T-helper 2 cell (primary cell): ENCODE measurements around the gene COL4A1.

ENCODE experiments used
- DNase-seq, 5 experiments: peaks; one replicate each; pipeline versions ENCODE4 v3.0.0 to v3.0.0-alpha.2; 2012 to 2022

Gene COL4A1

DNA sequence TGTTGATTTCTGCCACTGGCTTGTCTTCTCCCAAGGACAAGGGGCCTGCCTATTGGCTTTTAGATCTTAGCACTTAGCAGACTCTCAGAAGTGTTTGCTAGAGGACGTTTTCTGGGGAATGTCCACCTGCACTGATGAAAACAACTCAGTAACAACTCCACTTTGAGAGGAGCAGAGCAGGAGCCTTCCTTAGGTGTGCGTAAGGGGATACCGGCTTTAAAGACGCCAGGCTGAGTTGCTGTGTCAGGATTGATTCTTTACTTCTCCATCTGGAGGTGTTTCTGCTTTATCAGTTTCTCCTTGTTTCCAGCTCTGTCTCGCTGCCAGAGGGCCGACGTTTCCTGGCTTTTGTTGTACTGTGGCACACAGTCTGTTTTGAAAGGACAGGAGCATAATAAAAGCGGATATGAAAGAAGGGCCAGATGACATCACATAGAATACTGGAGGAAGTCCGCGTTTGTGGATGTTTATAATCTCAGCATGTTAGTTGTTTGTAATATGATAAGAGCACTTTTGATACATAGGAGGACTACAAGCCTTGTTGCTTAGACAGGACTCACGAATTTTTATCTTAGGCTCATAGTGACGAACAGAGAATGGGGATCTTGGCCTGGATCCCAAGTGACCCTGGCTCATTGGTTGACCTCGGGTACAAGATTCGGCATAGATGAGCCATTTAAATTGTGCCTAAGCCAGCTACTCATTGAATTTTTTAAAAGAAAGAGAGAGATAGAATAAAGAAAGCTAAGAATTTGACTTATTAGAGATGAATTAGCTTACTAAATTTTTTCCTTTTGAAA lies 34.7 kb upstream of the COL4A1 start:
- DNase-seq, result no peak

DNA sequence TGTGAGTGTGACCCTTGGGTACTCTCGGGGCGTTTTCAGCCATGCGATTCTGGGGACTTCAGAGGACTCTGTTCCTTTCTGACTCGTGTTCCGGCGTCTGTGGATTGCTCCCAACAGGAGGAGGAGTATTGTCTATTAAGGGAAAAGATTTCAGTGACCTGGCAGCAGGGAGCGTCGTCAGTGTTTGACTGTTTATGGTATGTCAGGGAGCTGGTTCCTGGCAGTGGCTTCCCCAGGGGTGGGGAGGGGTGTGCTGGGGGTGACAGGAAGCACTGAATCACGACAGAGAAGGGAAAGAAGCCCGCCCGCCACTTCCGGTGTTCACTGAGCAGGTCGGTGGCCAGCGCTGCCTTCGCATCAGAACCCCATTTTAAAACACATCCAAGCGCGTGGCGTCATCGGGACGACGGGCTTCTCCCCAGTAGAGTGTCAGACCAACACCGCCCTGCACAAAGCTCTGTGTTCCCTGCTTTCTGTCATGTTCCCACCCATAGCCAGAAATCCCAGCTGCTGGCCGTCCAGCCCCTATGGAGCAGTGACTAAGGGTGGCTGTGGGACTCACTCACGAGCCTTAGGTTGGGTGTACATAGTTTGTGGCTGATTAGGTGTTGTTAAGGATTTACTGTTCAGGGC lies 34.0 kb upstream of the COL4A1 start:
- DNase-seq, result peak in 1 of 5 experiments; percentile 62

DNA sequence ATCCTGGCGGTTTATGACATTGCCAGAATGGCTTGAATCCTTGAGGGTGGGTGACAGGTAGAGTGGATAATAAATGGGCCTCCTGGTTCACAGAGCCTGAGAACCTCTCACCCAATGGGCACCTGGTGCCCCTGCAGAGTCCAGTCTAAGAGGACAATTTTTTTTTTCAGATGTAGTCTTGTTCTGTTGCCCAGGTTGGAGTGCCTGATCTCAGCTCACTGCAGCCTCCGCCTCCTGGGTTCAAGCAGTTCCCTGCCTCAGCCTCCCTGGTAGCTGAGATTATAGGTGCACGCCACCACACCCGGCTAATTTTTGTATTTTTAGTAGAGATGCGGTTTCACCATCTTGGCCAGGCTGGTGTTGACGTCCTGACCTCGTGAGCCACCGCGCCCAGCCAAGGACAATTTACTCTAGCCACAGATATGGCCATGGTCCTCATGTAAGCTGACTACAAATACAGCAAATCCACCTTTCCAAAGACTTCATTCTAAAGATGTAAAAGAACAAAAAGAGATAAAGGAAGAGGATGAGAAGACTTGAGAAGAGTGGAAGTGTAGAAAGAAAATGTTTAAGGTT lies 33.1 kb upstream of the COL4A1 start:
- DNase-seq, result no peak

DNA sequence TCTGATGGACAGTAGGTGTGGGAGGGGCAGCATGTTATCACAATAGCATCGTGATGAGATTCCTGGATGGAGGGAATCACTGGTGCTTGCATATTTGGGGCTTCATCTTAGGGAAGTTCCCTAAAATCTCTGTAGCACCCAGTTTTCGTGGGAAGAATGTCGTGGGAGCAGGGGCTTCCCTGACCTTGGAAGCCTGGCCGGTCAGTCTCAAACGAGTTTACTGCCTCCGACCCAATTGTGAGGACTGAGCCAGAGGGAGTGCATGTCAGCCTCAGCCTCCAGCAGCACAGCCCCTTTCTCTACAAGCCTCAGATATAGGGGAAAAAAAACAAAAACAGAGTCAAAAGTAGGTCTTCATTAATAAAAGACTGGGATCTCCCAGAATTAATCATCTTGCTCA lies 32.3 kb upstream of the COL4A1 start:
- DNase-seq, result no peak

DNA sequence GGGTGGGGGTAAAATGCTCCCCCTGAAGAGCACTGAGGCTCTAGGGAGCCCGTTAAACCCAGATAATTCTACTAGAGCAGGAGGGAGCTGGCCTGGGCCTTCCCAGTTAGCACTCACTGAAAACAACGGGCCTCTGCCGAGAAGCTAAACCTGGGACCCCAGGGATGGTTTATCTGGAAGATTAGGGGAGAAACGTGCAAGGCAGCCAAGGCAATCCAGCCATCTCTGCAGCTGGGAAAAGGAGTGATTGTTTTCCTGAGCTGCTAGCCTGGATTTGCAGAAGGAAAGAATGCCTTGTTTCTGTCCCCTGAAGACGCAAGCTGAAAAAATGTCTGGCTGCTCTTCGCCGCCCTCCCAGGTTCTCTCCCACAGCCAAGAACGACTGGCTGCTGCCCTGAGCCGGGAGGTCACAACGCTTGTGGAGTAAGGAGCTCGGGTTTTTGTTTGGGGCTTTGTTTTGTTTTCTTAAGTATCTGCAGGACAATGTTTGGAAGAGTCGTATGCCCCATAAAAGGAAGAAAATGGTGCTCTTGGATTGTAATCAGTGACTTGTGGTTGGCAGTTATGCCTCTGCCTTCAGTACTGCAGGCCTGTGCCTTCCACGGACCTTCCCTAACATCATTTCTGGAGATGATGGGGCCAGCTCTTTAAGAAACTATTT lies 31.6 kb upstream of the COL4A1 start:
- peak in 1 of 5 experiments; percentile 55 for DNase-seq

DNA sequence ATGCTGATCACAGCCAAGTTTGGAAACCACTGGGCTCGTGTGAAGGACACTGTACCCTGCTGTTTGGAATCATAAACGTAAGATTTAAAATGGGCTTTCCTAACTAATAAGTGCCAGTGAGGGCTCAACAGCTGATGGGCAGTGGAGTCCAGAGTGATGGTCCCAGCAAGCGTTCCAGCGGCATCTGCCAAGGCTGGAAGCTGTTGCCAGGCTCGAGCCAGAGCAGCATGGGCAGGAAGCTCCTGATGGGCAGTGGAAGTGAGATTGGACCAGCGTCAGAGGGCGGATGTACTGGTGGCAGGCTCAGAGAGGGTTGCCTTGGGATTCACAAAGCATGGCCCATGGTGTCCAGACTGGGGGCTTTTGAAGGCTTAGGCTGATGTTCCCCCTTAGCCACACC lies 30.3 kb upstream of the COL4A1 start:
- DNase-seq, result no peak

DNA sequence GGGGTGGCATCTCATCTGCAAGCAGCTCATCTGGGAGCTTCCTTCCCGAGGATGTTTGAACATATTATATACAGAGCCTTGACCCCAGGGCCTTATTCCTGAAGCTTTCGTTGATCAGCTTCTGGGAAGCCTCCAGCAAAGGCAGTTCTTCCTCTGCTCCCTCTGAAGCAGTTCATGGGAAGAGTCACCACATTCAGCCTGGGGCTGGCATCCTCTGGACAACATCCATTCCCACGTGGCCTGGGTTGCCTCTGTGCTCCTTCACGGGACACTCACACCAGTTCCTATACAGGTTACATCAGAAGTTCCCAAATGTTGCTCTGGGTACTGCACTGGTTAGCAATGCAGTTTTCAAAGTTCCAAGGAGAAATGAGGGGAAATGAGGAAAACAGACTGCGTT lies 29.7 kb upstream of the COL4A1 start:
- DNase-seq, result no peak

DNA sequence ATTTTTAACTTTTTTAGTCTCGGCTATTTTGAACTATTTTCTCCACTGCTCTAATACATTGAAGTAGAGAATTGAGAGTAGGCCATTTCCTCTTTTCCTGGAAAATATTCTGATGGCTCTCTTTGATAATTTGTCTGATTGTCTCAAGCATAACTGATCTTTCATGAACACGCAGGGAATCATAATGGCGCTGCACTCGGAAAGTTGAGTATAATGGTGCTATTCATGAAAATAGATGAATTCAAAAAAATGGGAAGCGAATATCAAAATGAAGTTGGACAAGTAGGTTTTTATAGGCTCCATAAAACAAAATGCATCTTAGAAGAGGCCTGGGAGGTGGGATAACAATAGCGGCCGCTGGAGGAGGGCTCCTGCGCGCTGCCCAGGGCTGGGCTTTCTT lies 29.2 kb upstream of the COL4A1 start:
- DNase-seq, result no peak

DNA sequence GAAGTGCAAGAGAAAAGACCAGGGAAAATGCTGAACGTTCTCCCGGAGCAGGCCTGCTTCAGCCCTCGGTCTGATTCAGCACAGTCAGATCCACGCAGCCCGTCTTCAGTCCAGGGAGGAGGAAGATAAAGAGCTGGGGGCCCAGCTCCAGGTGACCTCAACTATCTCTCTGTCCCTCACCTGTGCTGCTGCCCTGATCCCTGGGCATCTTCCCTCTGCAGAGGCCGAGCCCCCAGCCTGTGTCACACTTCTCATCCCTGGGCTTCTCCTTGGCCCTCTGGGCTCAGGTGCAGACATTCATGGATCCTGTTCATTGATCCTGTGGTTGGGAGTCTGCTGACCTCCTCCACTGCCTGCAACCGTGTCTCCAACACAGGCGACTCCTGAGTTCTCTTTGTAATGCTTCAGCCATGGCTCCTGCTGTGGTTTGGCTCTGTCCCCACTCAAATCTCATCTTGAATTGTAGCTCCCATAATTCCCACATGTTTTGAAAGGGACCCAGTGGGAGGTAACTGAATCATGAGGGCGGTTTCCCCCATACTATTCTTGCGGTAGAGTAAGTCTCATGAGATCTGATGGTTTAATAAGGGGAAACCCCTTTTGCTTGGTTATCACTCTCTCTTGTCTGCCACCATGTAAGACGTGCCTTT lies 28.0 kb upstream of the COL4A1 start:
- no peak for DNase-seq

DNA sequence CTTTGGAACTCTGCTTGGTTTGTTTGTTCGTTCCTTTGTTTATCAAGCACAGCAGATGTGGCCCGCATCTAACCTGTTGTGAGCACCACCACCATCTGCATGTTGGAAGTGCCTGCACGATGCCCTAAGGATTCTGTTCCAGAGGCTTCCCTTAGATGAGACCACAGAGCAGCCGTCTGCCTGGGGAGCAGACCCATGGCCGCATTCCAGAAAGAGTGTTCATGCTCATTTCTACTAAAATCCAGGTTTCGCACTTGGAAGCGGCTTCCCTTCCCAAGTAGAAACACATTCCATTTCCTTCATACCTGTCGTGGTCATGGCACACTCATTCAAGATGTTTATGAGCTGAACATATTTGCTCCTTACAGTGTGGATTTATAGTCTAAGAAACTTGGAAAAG lies 27.3 kb upstream of the COL4A1 start:
- DNase-seq, result no peak

DNA sequence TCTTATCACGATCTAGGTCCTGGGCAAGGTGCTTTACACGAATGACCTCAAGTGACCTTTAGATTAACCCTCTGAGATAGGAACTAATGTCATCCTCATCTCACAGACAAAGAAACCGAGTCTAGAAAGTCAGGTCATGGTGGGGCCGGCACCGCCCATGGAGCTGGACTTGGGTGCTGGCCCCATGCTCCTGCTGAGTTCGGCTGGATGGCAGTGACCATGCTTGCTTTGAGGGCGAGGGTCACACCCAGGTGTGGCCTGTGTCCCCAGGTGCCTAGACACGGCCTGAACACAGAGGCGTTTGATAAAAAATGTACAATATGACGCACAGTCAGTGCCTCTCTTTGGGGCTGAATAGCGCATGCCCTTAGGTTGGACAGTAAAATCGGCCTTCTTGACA lies 26.9 kb upstream of the COL4A1 start:
- no peak for DNase-seq

DNA sequence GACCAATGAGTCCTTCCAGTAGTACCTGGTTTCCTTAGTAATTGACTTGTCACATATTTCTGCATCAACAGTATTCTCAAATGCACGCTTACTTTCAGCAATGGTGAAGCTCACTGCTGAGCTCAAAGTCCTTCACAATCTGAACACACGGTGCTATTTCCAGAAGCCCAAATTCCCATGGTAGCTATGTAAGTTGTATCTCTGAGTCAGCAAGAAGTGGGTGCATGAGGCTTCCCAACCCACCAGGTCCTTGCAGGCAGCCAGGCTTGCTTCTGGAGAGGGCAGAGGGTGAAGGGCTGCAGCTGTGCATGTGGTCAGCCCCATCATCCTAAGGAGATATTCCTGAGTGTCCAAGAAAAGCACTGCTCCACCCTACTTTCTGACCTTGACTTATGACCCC lies 25.8 kb upstream of the COL4A1 start:
- DNase-seq, result no peak

DNA sequence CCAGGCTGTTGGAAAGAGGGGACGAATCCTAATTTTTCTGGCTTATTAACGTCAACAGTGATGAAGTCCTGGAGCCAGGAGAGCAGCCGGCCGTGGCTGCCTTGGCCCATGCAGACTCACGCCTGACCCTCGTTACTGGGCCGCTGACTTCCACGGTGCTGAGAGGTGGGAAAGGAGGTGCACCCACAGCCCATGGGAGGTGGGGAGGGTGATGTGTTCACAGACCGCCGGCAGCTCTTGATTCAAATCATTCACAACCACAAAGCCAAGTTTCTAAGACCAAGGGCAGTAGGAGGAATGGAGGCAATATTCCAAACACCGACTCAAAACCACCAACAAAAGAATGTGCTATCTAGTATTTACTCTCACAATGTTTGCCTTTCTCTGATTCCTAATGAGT lies 24.4 kb upstream of the COL4A1 start:
- no peak for DNase-seq

DNA sequence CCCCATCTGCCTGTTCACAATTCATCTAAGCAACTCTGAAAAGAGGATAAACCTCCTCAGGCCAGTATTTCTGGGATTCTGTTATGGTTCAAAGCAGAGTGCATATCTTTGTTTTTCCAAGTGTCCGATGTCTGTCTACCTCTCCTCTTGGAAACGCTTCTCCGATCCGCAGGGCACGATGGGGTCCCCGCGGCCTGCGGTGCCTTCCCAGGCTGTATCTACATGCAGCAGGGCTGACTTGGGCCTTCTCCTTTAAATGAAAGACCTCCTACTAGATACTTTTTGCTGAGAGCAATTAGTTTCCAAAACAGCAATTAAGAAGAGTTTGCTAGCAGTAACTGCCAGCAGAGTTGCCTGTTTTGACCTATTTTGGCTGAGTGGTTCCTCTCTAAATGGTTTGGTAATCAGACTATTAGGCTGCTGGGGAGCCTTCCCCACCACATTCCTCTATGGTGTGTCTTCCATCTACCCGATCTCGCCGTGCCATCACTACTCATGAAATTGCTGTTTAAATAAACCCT lies 23.6 kb upstream of the COL4A1 start:
- DNase-seq, result no peak

DNA sequence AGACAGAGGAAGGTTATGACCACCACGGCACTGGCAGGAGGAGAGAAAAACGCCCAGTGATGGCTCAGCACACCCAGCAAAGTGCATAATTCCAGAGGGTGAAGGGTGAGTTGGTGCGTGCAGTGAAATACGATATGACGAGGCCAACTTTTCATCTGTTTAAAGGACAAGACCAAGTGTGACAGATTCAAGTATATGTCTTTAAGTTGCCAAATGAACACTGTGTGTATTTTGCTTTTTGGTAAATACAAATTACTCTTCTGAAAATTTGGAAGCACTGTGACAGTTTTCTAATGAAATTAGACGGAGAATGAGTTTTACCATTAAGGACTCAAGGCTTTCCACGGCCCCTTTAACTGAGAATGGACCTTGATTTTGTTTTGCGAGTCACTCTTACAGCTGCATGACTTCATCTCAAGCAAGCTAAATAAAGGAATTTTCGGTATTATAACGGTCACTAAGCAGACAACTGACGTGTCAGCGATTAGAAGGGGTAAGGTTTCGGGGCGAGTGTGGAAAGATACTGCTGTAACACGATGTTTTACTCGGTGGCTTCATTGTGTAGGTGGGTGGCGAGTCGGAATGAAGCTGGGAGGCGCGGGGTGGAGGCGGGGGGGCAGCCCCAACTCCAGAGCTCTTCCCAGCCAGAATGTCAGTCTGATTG lies 23.0 kb upstream of the COL4A1 start:
- no peak for DNase-seq

DNA sequence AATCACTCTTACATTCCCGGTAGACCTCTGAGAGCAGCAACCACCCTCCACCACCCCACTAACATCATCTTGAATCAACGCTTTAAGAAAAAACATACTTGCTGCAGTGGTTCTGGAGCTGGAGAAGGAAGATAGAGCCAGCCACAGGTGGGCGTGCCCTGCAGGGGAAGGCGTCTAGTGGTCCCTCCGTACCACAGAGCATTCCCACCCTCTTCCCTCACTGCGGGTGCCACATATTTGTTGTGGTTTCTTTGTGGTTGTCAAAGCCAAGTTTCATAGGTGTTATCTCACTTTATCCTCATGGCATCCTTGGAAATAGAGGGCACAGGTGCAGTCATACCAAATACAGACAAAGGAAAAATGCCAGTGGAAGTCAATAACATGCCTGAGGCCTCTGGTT lies 22.3 kb upstream of the COL4A1 start:
- no peak for DNase-seq

DNA sequence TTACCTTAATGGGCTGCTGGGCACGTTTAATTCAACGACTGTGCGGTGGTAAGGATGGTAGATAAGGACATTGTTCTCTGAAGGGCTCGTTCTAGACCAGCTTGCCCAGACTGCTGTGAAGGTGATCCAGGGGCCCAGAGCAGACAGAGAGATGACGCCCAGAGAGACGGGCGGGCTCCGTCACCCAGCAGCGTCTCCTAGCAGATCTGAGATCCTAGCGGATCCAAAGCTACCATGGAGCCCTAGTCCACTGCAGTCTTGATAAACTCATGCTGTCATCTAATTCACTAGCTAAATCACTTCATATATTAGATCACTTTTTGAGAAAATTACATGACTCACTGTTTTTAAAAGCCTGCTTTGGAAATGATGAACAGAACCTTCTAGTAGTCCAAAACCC lies 21.6 kb upstream of the COL4A1 start:
- DNase-seq, result no peak

DNA sequence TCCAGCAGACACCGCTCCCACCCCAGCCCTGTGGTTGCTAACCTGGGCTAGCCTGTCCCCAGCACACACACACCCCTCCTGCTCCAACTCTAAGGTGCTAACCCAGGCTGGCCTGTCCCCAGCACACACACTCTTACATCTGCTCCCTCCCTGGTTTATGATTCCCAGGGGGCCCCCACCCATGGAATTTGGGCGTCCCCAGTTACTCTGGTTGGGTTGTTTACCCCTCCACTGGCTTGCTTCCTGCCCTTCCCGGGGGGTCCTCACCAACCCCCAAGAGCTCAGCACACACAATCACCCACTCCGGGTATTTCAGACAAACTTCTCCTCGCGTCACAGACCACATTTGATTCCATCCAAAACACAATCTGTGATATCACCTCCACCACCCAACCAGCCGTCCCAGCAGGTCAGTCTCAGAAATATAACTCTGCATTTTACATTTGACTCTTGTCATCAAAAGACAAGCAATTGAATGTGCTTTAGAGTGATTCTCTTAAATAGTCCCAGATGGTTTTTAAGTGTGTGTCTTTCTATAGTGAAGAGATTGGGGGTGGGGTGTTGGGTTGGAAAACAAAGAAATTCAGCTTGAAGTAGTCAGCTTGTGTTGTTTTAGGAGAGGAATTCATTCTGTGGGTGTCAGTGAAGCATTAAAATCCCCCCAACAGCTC lies 20.2 kb upstream of the COL4A1 start:
- DNase-seq, result no peak

DNA sequence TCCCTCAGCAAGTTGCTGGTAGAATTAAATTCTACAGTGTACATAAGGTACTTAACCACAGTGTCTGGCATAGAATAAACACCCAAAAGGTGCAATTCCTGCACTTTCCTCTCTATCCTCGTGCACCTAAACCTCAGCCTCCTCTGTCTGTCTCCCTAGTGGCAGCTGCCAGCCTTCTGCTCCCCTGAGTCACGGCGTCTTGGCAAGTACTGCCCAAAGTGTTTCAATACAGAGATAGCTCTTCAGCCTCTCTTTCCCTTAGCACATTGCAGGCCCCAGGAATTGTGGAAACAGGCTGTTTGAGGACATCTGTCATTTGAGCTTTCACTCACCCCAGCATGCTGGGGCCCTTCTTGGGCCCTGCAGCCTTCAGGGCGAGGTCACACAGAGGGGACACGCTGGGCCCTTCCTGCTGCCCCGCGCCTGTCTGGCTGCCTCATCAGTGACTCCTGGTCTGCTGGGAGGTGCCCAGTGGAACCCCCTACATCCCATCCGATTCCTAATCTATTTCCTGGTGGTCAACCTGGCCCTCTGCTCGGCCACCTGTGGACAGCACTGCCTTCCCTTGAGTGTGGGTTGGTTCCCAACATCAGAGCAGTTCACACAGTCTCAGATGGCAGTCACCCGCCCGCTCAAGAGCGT lies 19.4 kb upstream of the COL4A1 start:
- DNase-seq, result no peak

DNA sequence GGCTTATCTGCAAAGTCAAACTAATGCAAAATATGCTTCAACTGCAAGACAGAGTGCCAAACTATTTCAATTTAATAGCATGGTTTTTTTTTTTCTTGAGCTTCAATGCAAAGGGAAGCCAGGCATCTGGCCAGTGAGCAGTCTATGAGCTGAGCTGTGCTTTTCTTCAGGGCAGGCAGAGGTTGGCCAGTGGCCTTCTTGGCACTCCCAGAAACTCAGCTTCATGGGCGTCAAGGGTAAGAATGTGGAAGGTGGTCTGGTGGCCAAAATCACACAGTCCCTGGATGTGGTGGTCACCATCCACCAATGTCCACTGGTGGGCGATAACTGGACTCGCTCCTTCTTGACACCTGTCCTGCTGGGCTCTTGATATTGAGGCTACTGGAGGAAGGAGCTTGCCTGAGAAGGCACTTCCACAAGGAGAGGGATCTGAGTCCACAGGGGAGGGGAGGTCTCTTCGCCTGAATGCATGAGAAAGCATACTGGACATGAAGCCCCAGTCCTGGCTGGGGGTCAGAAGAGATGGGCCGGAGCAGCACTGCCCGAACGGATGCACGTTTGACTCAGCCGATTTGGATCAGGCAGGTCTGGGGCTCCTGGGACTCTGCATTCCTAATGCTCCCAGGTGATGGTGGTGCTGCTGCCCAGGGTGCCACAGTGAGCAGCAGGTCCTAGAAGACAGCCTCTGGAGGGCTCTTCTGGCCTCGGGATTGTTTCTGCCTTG lies 17.2 kb upstream of the COL4A1 start:
- no peak for DNase-seq
